ENCODE data around the gene KLHL29. TPM values are rescaled to one million over a fixed set of nuclear protein-coding genes. Genes with fewer than 3 reads are reported as not detected.

The KLHL29 gene
- total and polyA plus RNA-seq, 4 donors, result 0.29 to 2.3 (median 0.68) TPM

DNA sequence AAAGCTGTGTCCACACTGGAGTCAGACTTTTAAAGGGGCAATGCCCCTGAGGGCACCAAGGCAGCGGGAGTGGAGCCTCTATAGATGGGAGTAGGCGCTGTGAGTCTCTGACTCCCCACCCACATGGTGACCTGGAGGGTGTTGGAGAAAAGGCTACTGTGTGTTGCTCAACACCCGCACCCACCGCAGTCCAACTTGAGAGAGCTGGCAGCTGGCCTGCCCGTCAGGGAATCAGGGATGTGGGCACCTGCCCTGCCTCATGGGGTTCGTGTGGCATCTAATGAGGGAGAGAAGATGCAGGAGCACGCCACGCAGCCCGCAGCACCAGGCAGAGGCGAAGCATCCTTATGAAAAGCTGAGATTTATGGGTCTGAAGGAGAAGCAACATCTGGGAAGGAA is 84.2 kb downstream of the KLHL29 start:
- H3K4me3 ChIP-seq (ENCODE audit: low read depth in 1 of 3, low read length in 3 of 3), result no peak overlapping the region
- peaks cover 0 to 3% (median 0%) of the 10 kb centered on the region in 4 donors for H3K27me3 ChIP-seq (ENCODE audit: control insufficient read depth in 4 of 4, insufficient read depth in 4 of 4, low read length in 3 of 4)
- no peak overlapping the region for H3K9ac ChIP-seq (ENCODE audit: low read depth in 1 of 2, low read length in 2 of 2)
- WGBS, result 86% methylated on average over 10 of the region's 10 CpGs
- no peaks in the 10 kb centered on the region for H3K9me3 ChIP-seq (ENCODE audit: control insufficient read depth in 4 of 4, low read length in 3 of 4)
- H3K27ac ChIP-seq (ENCODE audit: low read depth in 1 of 2, low read length in 2 of 2), result no peak overlapping the region
- DNase-seq (ENCODE audit: low spot score), result no peak
- no peaks in the 10 kb centered on the region for H3K4me1 ChIP-seq (ENCODE audit: control insufficient read depth in 4 of 4, insufficient read depth in 4 of 4, low read length in 3 of 4)
- TF ChIP-seq FOXA2 (IDR thresholded peaks at IDR 0.05), result no peak
- no peak for TF ChIP-seq FOXA1 (IDR thresholded peaks at IDR 0.05)
- TF ChIP-seq HNF4G (IDR thresholded peaks at IDR 0.05), result no peak
- TF ChIP-seq, protein P1, sequence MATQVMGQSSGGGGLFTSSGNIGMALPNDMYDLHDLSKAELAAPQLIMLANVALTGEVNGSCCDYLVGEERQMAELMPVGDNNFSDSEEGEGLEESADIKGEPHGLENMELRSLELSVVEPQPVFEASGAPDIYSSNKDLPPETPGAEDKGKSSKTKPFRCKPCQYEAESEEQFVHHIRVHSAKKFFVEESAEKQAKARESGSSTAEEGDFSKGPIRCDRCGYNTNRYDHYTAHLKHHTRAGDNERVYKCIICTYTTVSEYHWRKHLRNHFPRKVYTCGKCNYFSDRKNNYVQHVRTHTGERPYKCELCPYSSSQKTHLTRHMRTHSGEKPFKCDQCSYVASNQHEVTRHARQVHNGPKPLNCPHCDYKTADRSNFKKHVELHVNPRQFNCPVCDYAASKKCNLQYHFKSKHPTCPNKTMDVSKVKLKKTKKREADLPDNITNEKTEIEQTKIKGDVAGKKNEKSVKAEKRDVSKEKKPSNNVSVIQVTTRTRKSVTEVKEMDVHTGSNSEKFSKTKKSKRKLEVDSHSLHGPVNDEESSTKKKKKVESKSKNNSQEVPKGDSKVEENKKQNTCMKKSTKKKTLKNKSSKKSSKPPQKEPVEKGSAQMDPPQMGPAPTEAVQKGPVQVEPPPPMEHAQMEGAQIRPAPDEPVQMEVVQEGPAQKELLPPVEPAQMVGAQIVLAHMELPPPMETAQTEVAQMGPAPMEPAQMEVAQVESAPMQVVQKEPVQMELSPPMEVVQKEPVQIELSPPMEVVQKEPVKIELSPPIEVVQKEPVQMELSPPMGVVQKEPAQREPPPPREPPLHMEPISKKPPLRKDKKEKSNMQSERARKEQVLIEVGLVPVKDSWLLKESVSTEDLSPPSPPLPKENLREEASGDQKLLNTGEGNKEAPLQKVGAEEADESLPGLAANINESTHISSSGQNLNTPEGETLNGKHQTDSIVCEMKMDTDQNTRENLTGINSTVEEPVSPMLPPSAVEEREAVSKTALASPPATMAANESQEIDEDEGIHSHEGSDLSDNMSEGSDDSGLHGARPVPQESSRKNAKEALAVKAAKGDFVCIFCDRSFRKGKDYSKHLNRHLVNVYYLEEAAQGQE (IDR thresholded peaks at IDR 0.05), result no peak
- no peak for TF ChIP-seq EGR1 (IDR thresholded peaks at IDR 0.05; ENCODE audit: low read depth in 2 of 2)
- no peak for TF ChIP-seq TAF1 (conservative IDR thresholded peaks at IDR 0.05)
- TF ChIP-seq RXRA (IDR thresholded peaks at IDR 0.05), result no peak
- no peak for TF ChIP-seq NR2F2 (IDR thresholded peaks at IDR 0.05)
- TF ChIP-seq, protein P2, sequence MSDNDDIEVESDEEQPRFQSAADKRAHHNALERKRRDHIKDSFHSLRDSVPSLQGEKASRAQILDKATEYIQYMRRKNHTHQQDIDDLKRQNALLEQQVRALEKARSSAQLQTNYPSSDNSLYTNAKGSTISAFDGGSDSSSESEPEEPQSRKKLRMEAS (IDR thresholded peaks at IDR 0.05), result no peak
- no peaks in the 10 kb centered on the region for H3K36me3 ChIP-seq (ENCODE audit: control insufficient read depth in 4 of 4, insufficient read depth in 3 of 4, low read depth in 1 of 4, low read length in 3 of 4)

DNA sequence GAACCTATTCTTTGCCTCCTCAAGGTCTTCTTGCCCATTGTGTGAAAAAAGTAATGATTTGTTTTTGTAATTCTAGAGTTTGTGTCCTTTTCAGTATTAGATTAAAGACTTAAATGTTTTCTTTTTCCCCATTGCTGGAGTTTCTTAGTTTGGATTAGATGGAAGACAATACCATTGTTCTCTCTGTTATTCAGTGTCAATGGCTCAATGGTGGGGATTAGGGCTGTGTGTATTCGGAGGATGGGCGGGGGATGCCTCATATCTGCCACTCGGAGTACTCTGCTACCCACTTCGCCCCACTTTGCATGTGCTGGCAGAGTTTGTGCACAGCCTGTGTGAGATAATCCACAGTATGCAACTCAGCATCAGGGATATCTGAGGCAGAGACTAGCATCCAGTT is 90.1 kb downstream of the KLHL29 start:
- H3K27ac ChIP-seq (ENCODE audit: low read depth in 1 of 2, low read length in 2 of 2), result no peak overlapping the region
- no peak overlapping the region for H3K9ac ChIP-seq (ENCODE audit: low read depth in 1 of 2, low read length in 2 of 2)
- no peaks in the 10 kb centered on the region for H3K27me3 ChIP-seq (ENCODE audit: control insufficient read depth in 4 of 4, insufficient read depth in 4 of 4, low read length in 3 of 4)
- H3K9me3 ChIP-seq (ENCODE audit: control insufficient read depth in 4 of 4, low read length in 3 of 4), result no peaks in the 10 kb centered on the region
- no peaks in the 10 kb centered on the region for H3K36me3 ChIP-seq (ENCODE audit: control insufficient read depth in 4 of 4, insufficient read depth in 3 of 4, low read depth in 1 of 4, low read length in 3 of 4)
- no peaks in the 10 kb centered on the region for H3K4me1 ChIP-seq (ENCODE audit: control insufficient read depth in 4 of 4, insufficient read depth in 4 of 4, low read length in 3 of 4)
- DNase-seq (ENCODE audit: low spot score), result no peak
- WGBS, result 61% methylated on average over 4 of the region's 4 CpGs
- H3K4me3 ChIP-seq (ENCODE audit: low read depth in 1 of 3, low read length in 3 of 3), result no peak overlapping the region
- TF ChIP-seq, protein P3, sequence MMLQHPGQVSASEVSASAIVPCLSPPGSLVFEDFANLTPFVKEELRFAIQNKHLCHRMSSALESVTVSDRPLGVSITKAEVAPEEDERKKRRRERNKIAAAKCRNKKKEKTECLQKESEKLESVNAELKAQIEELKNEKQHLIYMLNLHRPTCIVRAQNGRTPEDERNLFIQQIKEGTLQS (IDR thresholded peaks at IDR 0.05), result no peak
- TF ChIP-seq TAF1 (conservative IDR thresholded peaks at IDR 0.05), result no peak
- TF ChIP-seq, protein P4, sequence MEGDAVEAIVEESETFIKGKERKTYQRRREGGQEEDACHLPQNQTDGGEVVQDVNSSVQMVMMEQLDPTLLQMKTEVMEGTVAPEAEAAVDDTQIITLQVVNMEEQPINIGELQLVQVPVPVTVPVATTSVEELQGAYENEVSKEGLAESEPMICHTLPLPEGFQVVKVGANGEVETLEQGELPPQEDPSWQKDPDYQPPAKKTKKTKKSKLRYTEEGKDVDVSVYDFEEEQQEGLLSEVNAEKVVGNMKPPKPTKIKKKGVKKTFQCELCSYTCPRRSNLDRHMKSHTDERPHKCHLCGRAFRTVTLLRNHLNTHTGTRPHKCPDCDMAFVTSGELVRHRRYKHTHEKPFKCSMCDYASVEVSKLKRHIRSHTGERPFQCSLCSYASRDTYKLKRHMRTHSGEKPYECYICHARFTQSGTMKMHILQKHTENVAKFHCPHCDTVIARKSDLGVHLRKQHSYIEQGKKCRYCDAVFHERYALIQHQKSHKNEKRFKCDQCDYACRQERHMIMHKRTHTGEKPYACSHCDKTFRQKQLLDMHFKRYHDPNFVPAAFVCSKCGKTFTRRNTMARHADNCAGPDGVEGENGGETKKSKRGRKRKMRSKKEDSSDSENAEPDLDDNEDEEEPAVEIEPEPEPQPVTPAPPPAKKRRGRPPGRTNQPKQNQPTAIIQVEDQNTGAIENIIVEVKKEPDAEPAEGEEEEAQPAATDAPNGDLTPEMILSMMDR (IDR thresholded peaks at IDR 0.05; ENCODE audit: low read depth, low read length, missing input control), result no peak
- no peak for TF ChIP-seq NR2F2 (IDR thresholded peaks at IDR 0.05)
- TF ChIP-seq FOXA1 (IDR thresholded peaks at IDR 0.05), result no peak
- TF ChIP-seq HNF4G (IDR thresholded peaks at IDR 0.05), result no peak

DNA sequence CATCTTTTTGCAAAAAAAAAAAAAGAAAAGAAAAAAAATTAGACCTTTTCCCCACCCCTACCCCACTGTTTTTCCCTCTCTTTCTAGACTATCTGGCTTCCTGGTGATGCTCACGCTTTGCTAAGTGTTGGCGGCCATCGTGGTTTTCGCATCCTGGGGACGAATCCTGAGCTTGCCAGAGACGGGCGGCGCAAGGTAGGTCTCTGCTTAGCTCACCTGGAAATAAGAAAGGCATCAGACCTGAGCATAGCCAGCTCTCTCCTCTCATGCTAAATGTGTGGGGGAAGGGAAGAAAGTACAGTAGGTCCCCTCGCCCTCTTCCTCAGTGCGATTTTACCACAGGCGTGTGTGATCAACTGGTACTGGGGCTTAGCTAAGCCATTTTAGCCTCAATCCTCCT is 90.5 kb downstream of the KLHL29 start:
- no peak for DNase-seq (ENCODE audit: low spot score)
- TF ChIP-seq HNF4A (conservative IDR thresholded peaks at IDR 0.05), result no peak
- TF ChIP-seq NR2F2 (IDR thresholded peaks at IDR 0.05), result no peak
- TF ChIP-seq, protein P2 (IDR thresholded peaks at IDR 0.05), result no peak
- no peak for TF ChIP-seq JUND (IDR thresholded peaks at IDR 0.05)
- no peak for TF ChIP-seq EGR1 (IDR thresholded peaks at IDR 0.05; ENCODE audit: low read depth in 2 of 2)
- TF ChIP-seq, protein P5, sequence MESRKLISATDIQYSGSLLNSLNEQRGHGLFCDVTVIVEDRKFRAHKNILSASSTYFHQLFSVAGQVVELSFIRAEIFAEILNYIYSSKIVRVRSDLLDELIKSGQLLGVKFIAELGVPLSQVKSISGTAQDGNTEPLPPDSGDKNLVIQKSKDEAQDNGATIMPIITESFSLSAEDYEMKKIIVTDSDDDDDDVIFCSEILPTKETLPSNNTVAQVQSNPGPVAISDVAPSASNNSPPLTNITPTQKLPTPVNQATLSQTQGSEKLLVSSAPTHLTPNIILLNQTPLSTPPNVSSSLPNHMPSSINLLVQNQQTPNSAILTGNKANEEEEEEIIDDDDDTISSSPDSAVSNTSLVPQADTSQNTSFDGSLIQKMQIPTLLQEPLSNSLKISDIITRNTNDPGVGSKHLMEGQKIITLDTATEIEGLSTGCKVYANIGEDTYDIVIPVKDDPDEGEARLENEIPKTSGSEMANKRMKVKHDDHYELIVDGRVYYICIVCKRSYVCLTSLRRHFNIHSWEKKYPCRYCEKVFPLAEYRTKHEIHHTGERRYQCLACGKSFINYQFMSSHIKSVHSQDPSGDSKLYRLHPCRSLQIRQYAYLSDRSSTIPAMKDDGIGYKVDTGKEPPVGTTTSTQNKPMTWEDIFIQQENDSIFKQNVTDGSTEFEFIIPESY (IDR thresholded peaks at IDR 0.05), result no peak
- Histone ChIP-seq H3K9me3 (ENCODE audit: control insufficient read depth in 4 of 4, low read length in 3 of 4) (no peaks in the 10 kb centered on the region), H3K4me3 (ENCODE audit: low read depth in 1 of 3, low read length in 3 of 3) (no peak overlapping the region), H3K4me1 (ENCODE audit: control insufficient read depth in 4 of 4, insufficient read depth in 4 of 4, low read length in 3 of 4) (no peaks in the 10 kb centered on the region), H3K36me3 (ENCODE audit: control insufficient read depth in 4 of 4, insufficient read depth in 3 of 4, low read depth in 1 of 4, low read length in 3 of 4) (no peaks in the 10 kb centered on the region), H3K27me3 (ENCODE audit: control insufficient read depth in 4 of 4, insufficient read depth in 4 of 4, low read length in 3 of 4) (no peaks in the 10 kb centered on the region), H3K27ac (ENCODE audit: low read depth in 1 of 2, low read length in 2 of 2) (no peak overlapping the region), H3K9ac (ENCODE audit: low read depth in 1 of 2, low read length in 2 of 2) (no peak overlapping the region)
- WGBS, result 88% methylated on average over 11 of the region's 11 CpGs

All from liver (tissue), 9 donors.